HUES64 (cell line): Measurements from ENCODE around the gene CEPT1.

ENCODE experiments used
- H3K27ac ChIP-seq: 2 replicates; pipeline ENCODE4 v1.7.0; 2013; ENCODE audit warnings: low read depth, low read length, inconsistent platforms
- H3K27me3 ChIP-seq: 2 replicates; pipeline ENCODE4 v1.6.1; 2013; ENCODE audit warnings: mild to moderate bottlenecking, low read length; ENCODE audit not compliant: insufficient read depth
- H3K36me3 ChIP-seq: 2 replicates; pipeline ENCODE4 v1.6.1; 2013; ENCODE audit warnings: mild to moderate bottlenecking, low read length; ENCODE audit not compliant: insufficient read depth
- H3K4me1 ChIP-seq: 2 replicates; pipeline ENCODE4 v1.6.1; 2013; ENCODE audit warnings: mild to moderate bottlenecking, low read length, moderate library complexity; ENCODE audit not compliant: insufficient read depth
- H3K4me3 ChIP-seq: 2 replicates; pipeline ENCODE4 v1.5.1; 2013; ENCODE audit warnings: mild to moderate bottlenecking, low read length, moderate library complexity
- H3K9ac ChIP-seq: 2 replicates; pipeline ENCODE4 v1.6.1; 2013; ENCODE audit warnings: mild to moderate bottlenecking, low read depth, low read length
- H3K9me3 ChIP-seq: 2 replicates; pipeline ENCODE4 v1.6.1; 2013; ENCODE audit warnings: low read depth, low read length; ENCODE audit not compliant: insufficient read depth
- WGBS: fragments of 150-250, 120-280 bp; methylation state at CpG from one replicate; pipeline ENCODE4 v1.1.7; 2013; ENCODE audit warnings: missing lambda C conversion rate; 5-methylcytosine and 5-hydroxymethylcytosine counted together

CEPT1 gene

DNA sequence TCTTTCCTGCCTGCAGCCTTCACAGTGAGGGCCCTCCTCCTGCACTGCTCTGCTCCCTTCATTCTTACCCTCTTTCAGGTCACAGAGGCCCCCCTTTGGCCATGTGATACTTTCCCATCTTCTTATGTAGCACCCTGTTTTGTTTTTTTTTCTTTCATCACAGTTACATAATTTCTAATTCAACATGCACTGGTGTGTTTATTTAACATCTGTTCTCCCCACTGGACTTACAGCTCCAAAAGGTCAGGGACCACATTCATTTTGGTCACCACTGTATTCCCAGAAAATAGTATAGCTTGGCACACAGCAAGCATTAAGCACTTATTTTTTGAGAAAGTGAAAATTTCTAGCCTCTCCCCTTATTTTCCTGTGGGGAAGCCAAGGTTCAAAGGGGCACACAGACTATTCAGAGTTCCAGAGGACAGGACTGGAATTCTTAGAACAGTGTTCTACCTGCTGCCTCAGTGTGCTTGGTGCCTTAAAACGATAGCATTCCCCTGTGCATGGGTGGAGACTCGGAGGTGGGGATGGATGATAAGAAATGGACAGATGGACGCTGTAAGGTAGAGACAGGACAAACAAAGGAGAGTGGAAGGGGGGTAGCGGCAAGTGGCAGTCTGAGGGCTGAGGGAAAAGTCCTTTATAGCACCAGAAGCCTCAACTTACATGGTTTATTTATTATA lies 55.1 kb downstream of the CEPT1 start:
- Histone ChIP-seq H3K27ac (no peak overlapping the region), H3K9ac (no peak overlapping the region; the same call in 1 of the 2 replicates), H3K4me1 (no peaks in the 10 kb centered on the region), H3K9me3 (no peaks in the 10 kb centered on the region), H3K27me3 (no peaks in the 10 kb centered on the region), H3K36me3 (no peaks in the 10 kb centered on the region), H3K4me3 (no peak overlapping the region)
- 91% methylated on average over 4 of the region's 4 CpGs for WGBS

DNA sequence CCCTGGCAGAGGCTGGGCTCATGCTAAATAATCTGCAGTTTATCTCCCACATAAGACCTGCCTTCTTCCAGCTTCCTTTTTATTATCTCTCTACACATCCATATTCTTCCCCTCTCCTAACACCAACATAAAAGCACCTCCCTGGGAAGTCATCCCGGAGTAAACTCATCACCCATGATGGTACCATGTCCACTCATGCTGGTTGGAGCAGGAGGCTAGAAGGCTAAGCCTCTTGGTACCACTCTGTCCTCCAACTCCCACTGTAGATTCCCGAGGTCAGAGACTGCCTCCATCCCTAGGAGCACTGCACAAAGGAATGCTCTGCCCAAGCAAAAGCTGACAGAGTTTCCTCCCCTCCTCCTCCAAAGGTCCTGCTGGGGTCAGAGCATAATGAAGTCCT lies 56.2 kb downstream of the CEPT1 start:
- H3K4me3 ChIP-seq, result no peak overlapping the region
- H3K27ac ChIP-seq, result no peak overlapping the region
- no peaks in the 10 kb centered on the region for H3K9me3 ChIP-seq
- no peaks in the 10 kb centered on the region for H3K27me3 ChIP-seq
- no peaks in the 10 kb centered on the region for H3K36me3 ChIP-seq
- WGBS, result 95% methylated on average over 2 of the region's 2 CpGs
- no peak overlapping the region for H3K9ac ChIP-seq
- no peaks in the 10 kb centered on the region for H3K4me1 ChIP-seq

DNA sequence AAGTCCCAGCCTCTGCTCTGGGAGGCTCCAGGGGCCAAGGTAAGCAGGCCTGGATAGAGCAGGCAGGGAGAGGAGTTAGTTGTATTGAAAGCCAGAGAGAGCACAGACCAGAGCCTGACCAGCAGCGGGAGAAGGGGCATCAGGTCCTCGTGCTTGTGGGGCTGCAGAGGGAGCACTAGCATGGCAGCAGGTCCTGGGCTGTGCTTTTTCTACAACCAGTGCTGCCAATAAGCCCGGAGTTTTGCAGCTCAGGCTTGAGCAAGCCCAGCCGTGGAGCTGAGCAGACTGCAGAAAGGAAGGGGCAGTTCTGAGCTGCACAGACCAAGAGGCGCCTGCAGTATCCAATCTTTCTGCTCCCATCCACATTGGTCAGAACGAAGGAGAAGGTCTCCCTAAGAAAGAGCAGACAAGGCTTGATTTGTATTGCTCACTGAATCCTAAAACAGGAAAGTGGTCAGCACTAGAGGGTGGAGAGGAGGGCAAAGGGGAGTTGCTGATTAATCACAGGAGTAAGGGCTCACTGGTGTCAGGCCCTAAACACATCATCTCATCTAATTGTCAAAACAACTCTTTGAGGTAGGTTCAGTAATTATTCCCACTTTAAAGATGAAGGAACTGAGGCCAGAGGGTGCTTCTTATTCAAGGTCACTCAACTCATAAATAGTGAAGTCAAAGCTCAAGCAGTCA lies 57.7 kb downstream of the CEPT1 start:
- no peaks in the 10 kb centered on the region for H3K27me3 ChIP-seq
- 60% methylated on average over 6 of the region's 6 CpGs for WGBS
- no peaks in the 10 kb centered on the region for H3K4me1 ChIP-seq
- no peaks in the 10 kb centered on the region for H3K9me3 ChIP-seq
- no peaks in the 10 kb centered on the region for H3K36me3 ChIP-seq
- no peak overlapping the region for H3K27ac ChIP-seq
- no peak overlapping the region for H3K4me3 ChIP-seq
- H3K9ac ChIP-seq, result no peak overlapping the region

DNA sequence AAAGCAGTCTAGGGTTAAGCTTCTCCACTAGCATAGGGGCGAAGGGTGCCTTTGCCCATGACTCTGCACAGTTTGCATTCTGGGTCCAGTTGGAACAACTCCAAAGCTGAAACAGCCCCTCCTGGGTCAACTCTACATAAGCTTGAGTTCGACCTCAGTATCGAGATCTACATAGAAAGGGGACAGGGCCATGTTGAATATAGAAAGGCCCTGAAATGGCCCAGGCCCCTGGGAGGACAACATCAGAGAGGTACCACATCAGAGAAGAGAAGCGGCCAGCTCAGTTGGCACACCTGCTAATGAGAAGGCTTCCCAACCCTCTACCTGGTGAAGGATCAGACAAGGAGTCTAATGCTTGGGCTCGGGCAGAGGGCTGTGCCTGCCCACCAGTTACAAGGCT lies 58.8 kb downstream of the CEPT1 start:
- WGBS, result 93% methylated on average over 5 of the region's 5 CpGs
- Histone ChIP-seq H3K36me3 (no peaks in the 10 kb centered on the region), H3K27ac (no peak overlapping the region), H3K4me1 (no peaks in the 10 kb centered on the region), H3K9me3 (no peaks in the 10 kb centered on the region), H3K4me3 (no peak overlapping the region), H3K27me3 (no peaks in the 10 kb centered on the region), H3K9ac (no peak overlapping the region)

DNA sequence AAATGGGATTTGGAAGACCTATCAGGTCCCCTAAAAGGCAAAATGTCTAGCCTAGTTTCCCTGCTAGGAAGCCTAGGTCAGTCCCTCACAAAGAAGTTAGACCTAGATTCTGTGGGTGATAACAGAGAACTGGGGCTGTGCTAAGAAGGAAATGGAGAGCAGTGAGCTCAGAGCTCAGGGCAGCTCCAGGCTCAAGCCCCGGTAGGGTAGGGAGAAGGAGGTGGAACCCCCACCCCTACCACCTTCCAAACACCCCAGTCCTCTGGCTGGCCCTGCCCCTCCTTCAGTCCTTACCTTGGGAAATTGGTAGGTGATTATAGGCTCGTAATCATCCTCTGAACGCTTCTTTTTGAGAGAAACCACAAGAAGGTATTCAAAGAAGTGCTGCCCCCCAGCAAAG lies 59.3 kb downstream of the CEPT1 start:
- no peak overlapping the region for H3K27ac ChIP-seq
- no peaks in the 10 kb centered on the region for H3K36me3 ChIP-seq
- no peak overlapping the region for H3K9ac ChIP-seq
- 94% methylated on average over 2 of the region's 3 CpGs for WGBS
- H3K27me3 ChIP-seq, result no peaks in the 10 kb centered on the region
- no peak overlapping the region for H3K4me3 ChIP-seq
- no peaks in the 10 kb centered on the region for H3K4me1 ChIP-seq
- no peaks in the 10 kb centered on the region for H3K9me3 ChIP-seq

DNA sequence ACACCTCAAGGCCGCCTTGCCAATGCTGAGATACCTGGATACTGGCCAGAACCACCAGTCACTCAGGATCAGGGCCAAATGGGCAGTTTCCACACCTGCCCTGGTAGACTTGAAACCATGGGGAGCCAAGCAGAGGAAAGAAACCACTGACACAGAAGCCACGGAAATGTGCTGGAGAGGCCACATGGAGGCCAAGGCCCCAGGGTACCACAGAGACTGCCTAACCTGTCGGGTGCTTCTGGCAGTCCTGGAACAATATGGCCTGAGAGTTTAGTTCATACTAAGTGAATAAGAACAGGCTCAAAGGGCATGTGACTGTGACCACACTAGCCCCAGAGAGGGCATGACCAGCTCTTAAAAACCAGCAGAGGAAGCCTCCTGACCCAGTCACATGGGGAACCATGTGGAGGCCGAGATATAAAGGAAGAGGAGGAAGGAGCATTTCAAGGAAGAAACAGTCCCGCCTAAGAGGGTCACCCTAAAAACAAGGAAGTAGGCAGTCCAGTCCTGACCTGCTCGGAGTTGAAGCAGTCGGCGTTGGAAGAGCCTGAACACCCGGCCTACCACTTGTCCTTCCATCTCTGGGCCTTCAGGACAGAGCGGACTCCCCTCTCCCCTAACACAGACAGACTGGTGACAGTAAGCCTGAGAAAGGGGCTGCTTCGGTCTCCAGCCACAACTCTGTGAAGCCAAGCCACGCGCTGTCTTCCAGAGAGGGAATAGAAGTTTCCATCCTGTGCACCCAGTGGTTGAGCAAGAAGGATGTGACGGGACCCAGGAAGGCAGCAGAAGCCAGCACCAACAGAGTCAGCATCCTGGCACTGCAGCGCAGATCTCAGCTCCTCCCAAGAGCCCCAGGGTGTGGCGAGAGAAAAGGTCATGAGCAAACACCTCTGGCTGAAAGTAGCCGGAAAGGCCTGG lies 60.1 kb downstream of the CEPT1 start, which contains the start of gene DENND2D:
Gene DENND2D (minus strand): TSS at position 766 of the 921 bp plus-strand sequence. CDS start 187 bp downstream, at position 579.
- Histone ChIP-seq H3K4me3 (no peak within 1 kb of the TSS), H3K27ac (no peak within 1 kb of the TSS), H3K27me3 (no peaks in the 10 kb centered on the region; the same call in 1 of the 2 replicates), H3K36me3 (no peaks in the 10 kb centered on the region), H3K9ac (no peak within 1 kb of the TSS), H3K9me3 (no peaks in the 10 kb centered on the region), H3K4me1 (no peaks in the 10 kb centered on the region)
- WGBS, result 94% methylated on average over 17 of the region's 17 CpGs

DNA sequence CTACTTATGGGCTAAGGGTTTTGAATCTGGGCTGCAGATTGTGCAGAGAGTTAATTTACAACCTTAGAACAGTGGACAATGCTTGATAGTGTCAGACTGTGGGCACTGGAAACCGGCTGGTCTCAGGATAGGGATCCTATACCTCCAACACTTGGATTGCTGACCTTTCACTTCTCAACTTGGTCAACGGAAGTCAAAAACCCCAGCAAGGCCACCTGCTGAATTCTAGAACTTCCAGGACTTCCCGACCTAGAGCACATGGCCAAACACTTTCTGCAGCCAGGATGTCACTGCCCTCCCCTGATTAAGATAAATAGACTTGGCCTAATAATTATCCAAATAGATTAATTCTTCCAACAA lies 60.8 kb downstream of the CEPT1 start:
- Histone ChIP-seq H3K27me3 (no peaks in the 10 kb centered on the region; the same call in 1 of the 2 replicates), H3K4me1 (no peaks in the 10 kb centered on the region), H3K36me3 (no peaks in the 10 kb centered on the region), H3K4me3 (no peak overlapping the region), H3K9me3 (no peaks in the 10 kb centered on the region), H3K27ac (no peak overlapping the region), H3K9ac (no peak overlapping the region)
- WGBS, result 87% methylated on average over 3 of the region's 3 CpGs

DNA sequence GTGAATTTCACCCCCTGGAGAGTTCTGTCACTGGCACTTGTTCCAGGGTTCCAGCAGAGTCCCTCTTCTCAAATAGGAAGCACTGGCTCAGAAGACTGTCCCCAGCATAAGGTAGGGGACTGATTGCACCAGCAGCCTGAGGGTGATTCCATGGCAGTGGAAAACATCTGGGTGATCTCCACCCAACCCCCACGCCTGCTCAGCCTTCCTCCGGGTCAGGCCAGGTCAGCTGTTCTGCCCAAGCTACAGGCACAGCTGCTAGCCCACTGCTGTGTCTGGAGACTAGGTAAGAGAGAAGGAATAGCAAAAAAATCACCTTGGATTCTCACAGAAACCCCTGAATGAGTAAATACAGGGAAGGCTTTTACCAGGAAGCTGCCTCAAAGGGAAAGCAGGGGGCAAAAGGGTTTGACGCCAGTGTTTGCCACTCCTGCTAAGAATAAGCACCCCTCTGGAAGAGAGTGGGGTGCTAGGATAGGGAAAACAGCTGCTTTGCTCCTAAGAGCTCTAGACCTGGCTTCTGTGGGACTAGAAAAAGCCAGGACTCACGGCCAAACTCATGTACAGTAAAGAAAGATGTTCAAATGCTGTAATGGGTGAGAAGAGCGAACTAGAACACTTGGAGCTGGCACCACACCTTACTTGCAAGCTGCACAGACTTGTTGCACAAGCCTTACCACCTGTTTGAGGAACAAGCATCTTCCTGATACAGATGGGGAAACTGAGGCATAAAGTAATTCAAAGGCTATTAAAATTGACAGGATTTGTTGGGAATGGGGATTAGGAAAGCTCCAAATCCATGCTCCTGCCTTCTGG lies 61.5 kb downstream of the CEPT1 start:
- Histone ChIP-seq H3K36me3 (no peaks in the 10 kb centered on the region), H3K4me1 (no peaks in the 10 kb centered on the region), H3K9me3 (no peaks in the 10 kb centered on the region), H3K27me3 (no peaks in the 10 kb centered on the region; the same call in 1 of the 2 replicates), H3K27ac (no peak overlapping the region), H3K4me3 (no peak overlapping the region), H3K9ac (no peak overlapping the region)
- WGBS, result 81% methylated on average over 5 of the region's 5 CpGs

DNA sequence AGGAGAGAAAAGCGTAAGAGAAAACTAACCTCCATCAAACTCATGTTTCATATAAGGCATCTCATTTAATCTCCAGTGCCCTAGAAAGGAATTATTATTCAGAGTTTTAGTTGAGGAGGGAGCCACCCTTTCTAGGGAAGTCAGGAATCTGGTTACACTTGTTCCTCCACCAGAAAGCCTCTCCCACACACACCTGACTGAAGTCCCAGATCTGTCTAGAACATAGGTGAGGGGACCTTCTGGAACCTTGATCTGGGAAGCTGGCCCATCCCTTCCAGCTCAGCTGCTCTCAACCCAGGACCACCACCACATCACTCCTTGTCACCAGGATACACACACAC lies 62.3 kb downstream of the CEPT1 start:
- H3K4me1 ChIP-seq, result no peaks in the 10 kb centered on the region
- no peaks in the 10 kb centered on the region for H3K36me3 ChIP-seq
- H3K9ac ChIP-seq, result no peak overlapping the region
- H3K27ac ChIP-seq, result no peak overlapping the region
- no peaks in the 10 kb centered on the region; the same call in 1 of the 2 replicates for H3K27me3 ChIP-seq
- no peak overlapping the region for H3K4me3 ChIP-seq
- WGBS, result 89% methylated on average over 1 of the region's 1 CpG
- H3K9me3 ChIP-seq, result no peaks in the 10 kb centered on the region

DNA sequence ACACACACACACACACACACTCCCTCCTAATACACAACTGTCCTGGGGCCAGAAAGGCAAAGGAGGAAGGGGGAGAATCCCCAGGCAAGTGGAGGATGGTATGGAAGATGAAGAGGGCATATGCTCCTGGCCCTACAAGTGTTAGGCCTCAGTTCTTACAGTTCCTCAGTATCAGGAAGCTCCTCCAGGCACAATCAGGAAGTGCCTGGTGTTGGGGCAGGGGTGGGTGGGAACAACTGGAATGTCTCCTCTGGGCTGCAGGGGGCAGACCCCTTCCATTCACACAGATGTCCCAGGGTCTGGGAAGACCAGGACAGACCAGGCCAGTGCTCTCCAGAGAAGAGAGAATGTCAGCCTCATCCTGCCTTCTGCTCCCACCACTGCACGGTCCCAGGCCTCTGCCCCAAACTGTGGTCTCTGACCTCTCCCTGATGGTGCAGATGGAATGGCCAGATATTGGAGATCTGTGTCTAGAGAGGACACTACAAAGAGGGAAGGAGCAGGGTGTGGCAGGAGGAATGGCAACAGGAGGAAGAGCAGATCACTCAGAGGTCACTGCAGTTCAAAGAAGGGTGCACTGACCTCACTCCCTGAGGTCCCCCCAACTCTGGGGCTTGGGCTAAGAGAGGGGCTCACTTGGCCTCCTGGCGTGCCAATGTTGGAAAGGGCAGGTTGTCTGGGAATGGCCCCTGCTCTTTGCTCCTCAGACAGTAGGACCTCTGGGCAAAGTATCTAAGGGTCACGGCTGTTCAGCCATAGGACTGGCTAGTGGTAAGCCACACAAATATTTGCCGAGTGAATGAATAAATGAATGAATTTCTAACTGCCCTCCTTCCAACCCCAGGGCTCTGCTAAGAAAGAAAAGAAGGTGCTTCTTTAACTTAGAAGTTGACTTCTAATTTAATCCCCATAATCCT lies 62.9 kb downstream of the CEPT1 start:
- H3K9me3 ChIP-seq, result no peaks in the 10 kb centered on the region
- H3K9ac ChIP-seq, result no peak overlapping the region
- H3K27ac ChIP-seq, result no peak overlapping the region
- no peaks in the 10 kb centered on the region for H3K4me1 ChIP-seq
- WGBS, result 89% methylated on average over 3 of the region's 4 CpGs
- H3K4me3 ChIP-seq, result no peak overlapping the region
- no peaks in the 10 kb centered on the region for H3K36me3 ChIP-seq
- H3K27me3 ChIP-seq, result no peaks in the 10 kb centered on the region; the same call in 1 of the 2 replicates
